BLaER1 treated with 17β-estradiol and CSF1 and Interleukin-3, amounts not matched to agents 10 nM and 100 nM (cell line): ENCODE measurements around the gene ITGB2.
A peak's percentile ranks its signal among the peaks of the same experiment; 100 is the strongest.

Source experiments
- H3K27ac ChIP-seq, 11 experiments: shearing (Covaris generic); formaldehyde crosslinking; 2 replicates each; pipeline ENCODE4 v1.8.1; 2022
- H3K27me3 ChIP-seq, 11 experiments: shearing (Covaris generic); formaldehyde crosslinking; 2 replicates each; pipeline ENCODE4 v1.8.1; 2022
- H3K36me3 ChIP-seq, 11 experiments: shearing (Covaris generic); formaldehyde crosslinking; 2 replicates each; pipeline ENCODE4 v1.8.1; 2022
- H3K4me1 ChIP-seq, 10 experiments: shearing (Covaris generic); formaldehyde crosslinking; 2 replicates each; pipeline ENCODE4 v1.8.1; 2022
- H3K4me2 ChIP-seq, 11 experiments: shearing (Covaris generic); formaldehyde crosslinking; 2 replicates each; pipeline ENCODE4 v1.8.1; 2022
- H3K4me3 ChIP-seq, 10 experiments: shearing (Covaris generic); formaldehyde crosslinking; 2 replicates each; pipeline ENCODE4 v1.8.1; 2022
- H3K9ac ChIP-seq, 11 experiments: shearing (Covaris generic); formaldehyde crosslinking; 2 replicates each; pipeline ENCODE4 v1.8.1; 2022
- H3K9me3 ChIP-seq, 11 experiments: shearing (Covaris generic); formaldehyde crosslinking; replicated peaks in 1 of 11; 2 replicates each; pipeline ENCODE4 v1.8.1; 2022
- H4K20me1 ChIP-seq, 11 experiments: shearing (Covaris generic); formaldehyde crosslinking; 2 replicates each; pipeline ENCODE4 v1.8.1; 2022
- Cebpa-rat ChIP-seq, 11 experiments: shearing (Covaris generic); IDR thresholded peaks; 2 replicates each; pipeline ENCODE4 v1.8.1; 2022

The ITGB2 gene

GRCh38 chr21:44924606-44925377 lies 4.1 kb upstream of the ITGB2 start:
- H3K27me3 ChIP-seq: no peaks in the 10 kb centered on the region

GRCh38 chr21:44923480-44924084 lies 2.9 kb upstream of the ITGB2 start:
- Histone ChIP-seq H3K9ac (peak overlapping the region in 8 of 11 experiments; percentile 51 to 99 (median 92); a peak in 13 of 22 replicates), H3K4me2 (peak overlapping the region; percentile 94 to 100 (median 98); a peak in 20 of 22 replicates), H3K27me3 (no peaks in the 10 kb centered on the region), H3K4me1 (peaks cover 62 to 97% (median 82%) of the 10 kb centered on the region in 10 experiments), H3K4me3 (peak overlapping the region in 6 of 10 experiments; percentile 2 to 100 (median 94); a peak in 10 of 20 replicates), H3K27ac (peak overlapping the region; percentile 6 to 100 (median 98); a peak in 21 of 22 replicates), H3K9me3 (peaks cover 0 to 7% (median 0%) of the 10 kb centered on the region in 11 experiments; a peak in 4 of 22 replicates), H3K36me3 (peaks cover 0 to 26% (median 4%) of the 10 kb centered on the region in 11 experiments; a peak in 16 of 22 replicates), H4K20me1 (peaks cover 3 to 18% (median 16%) of the 10 kb centered on the region in 11 experiments; a peak in 20 of 22 replicates)
- TF ChIP-seq Cebpa-rat (IDR thresholded peaks at IDR 0.05): 0 out of 22 replicates have a peak, but pooled peaks of 1 of the 11 experiments have one; percentile 8

More at GRCh38 chr21:44924606-44925377, 4.1 kb upstream of the ITGB2 start:
- H3K4me1 ChIP-seq: peaks cover 71 to 97% (median 84%) of the 10 kb centered on the region in 10 experiments
- peaks cover 0 to 6% (median 4%) of the 10 kb centered on the region in 11 experiments; a peak in 9 of 22 replicates for H4K20me1 ChIP-seq
- H3K9ac ChIP-seq: peak overlapping the region; percentile 63 to 99 (median 91); a peak in 21 of 22 replicates
- H3K27ac ChIP-seq: peak overlapping the region; percentile 78 to 100 (median 98)
- H3K4me2 ChIP-seq: peak overlapping the region; percentile 94 to 100 (median 98)
- peak overlapping the region in 7 of 10 experiments; percentile 1 to 100 (median 89); a peak in 12 of 20 replicates for H3K4me3 ChIP-seq
- peaks cover 0 to 9% (median 0%) of the 10 kb centered on the region in 11 experiments; a peak in 5 of 22 replicates for H3K9me3 ChIP-seq
- peak; percentile 40 to 97 (median 89); a peak in 19 of 22 replicates for TF ChIP-seq Cebpa-rat (IDR thresholded peaks at IDR 0.05)
- peaks cover 0 to 21% (median 0%) of the 10 kb centered on the region in 11 experiments; a peak in 6 of 22 replicates for H3K36me3 ChIP-seq

DNA sequence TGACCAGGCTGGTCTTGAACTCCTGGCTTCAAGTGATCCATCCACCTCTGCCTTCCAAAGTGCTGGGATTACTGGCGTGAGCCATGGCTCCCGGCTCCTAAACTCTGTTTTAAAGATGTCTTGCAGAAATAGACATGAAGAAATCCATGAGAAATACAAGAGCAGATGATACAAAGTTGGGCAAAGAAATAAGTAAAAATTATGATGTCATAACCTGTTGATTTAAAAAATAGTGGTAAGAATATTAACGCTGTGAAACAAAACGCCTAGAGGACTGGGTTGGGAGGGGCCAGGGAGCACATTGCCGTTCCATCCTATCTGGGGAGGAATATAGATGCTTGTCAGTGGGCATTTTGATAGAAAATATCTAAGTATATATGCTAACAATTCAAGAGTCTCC lies 1.2 kb upstream of the ITGB2 start:
- Histone ChIP-seq H3K4me2 (peak overlapping the region; percentile 94 to 100 (median 97)), H3K27ac (peak overlapping the region; percentile 29 to 99 (median 96); a peak in 21 of 22 replicates), H3K4me1 (peaks cover 73 to 98% (median 83%) of the 10 kb centered on the region in 10 experiments)

DNA sequence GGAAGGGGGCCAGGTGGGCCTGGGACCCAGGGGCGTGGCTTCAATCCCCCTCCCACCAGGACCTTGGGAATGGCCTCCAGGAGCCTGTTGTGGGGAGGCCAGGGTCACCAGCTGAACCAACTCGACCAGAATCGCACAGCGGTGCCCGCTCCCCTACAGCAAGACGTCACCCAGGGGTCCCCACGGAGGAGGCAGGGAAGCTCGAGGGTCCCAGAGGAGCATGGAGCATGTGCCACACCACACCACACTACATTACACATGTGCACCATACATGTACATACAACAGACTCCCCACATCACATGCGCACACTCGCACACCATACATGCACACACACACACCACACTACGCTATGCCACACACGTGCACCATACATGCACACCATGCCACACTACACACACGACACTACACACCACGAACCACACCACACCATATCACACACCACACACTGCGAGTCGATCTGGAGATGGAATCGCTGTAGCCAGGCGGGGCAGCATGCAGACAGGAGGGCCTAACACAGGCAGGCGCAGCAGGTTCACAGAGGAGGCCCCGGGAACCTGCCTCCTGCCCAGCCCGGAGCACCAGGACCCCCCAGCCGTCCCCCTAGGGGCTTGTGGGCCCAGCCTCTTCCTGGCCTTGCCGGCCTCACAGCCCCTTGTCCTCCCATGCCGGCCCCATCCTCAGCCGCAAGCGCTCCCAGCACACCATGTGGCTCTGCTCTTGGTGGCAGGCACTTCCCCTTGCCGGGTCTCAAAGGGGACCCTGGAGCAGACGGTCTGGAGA lies 596 bp downstream of the ITGB2 start:
- TF ChIP-seq Cebpa-rat (IDR thresholded peaks at IDR 0.05): no peak
- Histone ChIP-seq H3K9ac (peak overlapping the region; percentile 83 to 94 (median 93)), H3K36me3 (peaks cover 0 to 61% (median 34%) of the 10 kb centered on the region in 11 experiments; a peak in 18 of 22 replicates), H3K27me3 (no peaks in the 10 kb centered on the region), H3K27ac (peak overlapping the region; percentile 70 to 99 (median 96)), H4K20me1 (peaks cover 19 to 53% (median 51%) of the 10 kb centered on the region in 11 experiments; a peak in 21 of 22 replicates), H3K4me2 (peak overlapping the region; percentile 94 to 100 (median 97)), H3K4me3 (peak overlapping the region; percentile 59 to 100 (median 95)), H3K4me1 (peaks cover 74 to 97% (median 82%) of the 10 kb centered on the region in 10 experiments), H3K9me3 (peaks cover 0 to 7% (median 0%) of the 10 kb centered on the region in 11 experiments; a peak in 4 of 22 replicates)

More for the DNA sequence above, 1.2 kb upstream of the ITGB2 start:
- Histone ChIP-seq H3K9ac (peak overlapping the region; percentile 83 to 94 (median 93); a peak in 18 of 22 replicates), H4K20me1 (peaks cover 19 to 35% (median 32%) of the 10 kb centered on the region in 11 experiments; a peak in 21 of 22 replicates), H3K36me3 (peaks cover 0 to 43% (median 21%) of the 10 kb centered on the region in 11 experiments; a peak in 18 of 22 replicates), H3K4me3 (peak overlapping the region in 8 of 10 experiments; percentile 85 to 100 (median 96); a peak in 16 of 20 replicates), H3K9me3 (peaks cover 0 to 7% (median 0%) of the 10 kb centered on the region in 11 experiments; a peak in 4 of 22 replicates), H3K27me3 (no peaks in the 10 kb centered on the region)
- TF ChIP-seq Cebpa-rat (IDR thresholded peaks at IDR 0.05): no peak

DNA sequence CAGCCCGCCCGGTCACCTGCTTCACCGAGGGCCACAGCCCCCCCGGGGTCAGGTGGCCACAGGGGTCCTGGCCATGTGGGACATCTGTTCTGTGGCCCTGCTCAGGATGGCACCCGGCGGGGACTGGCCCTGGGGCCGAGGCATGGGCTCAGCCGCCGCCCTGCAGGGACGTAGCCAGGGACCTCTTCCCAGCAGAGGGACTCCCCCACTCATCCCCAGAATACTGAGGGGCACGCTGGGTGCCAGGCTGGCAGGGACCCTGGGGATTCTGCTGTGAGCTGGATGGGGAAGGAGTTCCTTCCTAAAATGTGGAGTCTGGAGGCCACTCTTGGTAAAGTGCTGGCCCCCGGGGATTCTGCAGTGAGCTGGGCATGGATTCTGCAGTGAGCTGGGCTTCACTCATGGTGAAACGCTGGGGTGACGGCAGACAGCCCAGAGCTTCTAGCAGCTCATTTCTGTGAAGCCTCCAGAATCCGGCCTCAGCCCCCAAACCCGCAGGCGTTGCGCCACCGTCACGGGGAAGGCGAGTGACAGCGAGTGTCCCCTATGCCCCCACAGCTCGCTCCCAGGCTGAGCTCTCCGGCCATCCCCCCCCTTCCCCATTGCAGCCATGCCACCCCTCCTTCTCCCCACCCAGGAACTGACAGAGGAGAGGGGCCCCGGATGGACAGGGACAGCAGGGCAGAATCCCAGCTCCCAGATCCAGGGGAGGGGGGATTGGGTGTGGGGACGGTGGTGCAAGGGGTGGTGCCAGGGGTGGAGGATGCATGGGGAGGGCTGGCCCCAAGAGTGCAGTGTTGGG lies 1.4 kb downstream of the ITGB2 start:
- Histone ChIP-seq H3K4me2 (peak overlapping the region; percentile 94 to 100 (median 97)), H4K20me1 (peaks cover 19 to 61% (median 59%) of the 10 kb centered on the region in 11 experiments; a peak in 21 of 22 replicates), H3K9me3 (peaks cover 0 to 7% (median 0%) of the 10 kb centered on the region in 11 experiments; a peak in 4 of 22 replicates), H3K4me1 (peaks cover 76 to 97% (median 83%) of the 10 kb centered on the region in 10 experiments), H3K27me3 (no peaks in the 10 kb centered on the region), H3K4me3 (peak overlapping the region; percentile 59 to 100 (median 95)), H3K9ac (peak overlapping the region; percentile 83 to 94 (median 93)), H3K27ac (peak overlapping the region; percentile 70 to 99 (median 96)), H3K36me3 (peaks cover 0 to 67% (median 35%) of the 10 kb centered on the region in 11 experiments; a peak in 18 of 22 replicates)
- no peak for TF ChIP-seq Cebpa-rat (IDR thresholded peaks at IDR 0.05)

GRCh38 chr21:44918581-44919033 lies 2.1 kb downstream of the ITGB2 start:
- H3K4me1 ChIP-seq: peaks cover 76 to 97% (median 83%) of the 10 kb centered on the region in 10 experiments
- H3K27me3 ChIP-seq: no peaks in the 10 kb centered on the region
- H3K36me3 ChIP-seq: peaks cover 0 to 72% (median 35%) of the 10 kb centered on the region in 11 experiments; a peak in 18 of 22 replicates
- peak overlapping the region; percentile 7 to 94 (median 93); a peak in 21 of 22 replicates for H3K9ac ChIP-seq
- peak overlapping the region in 7 of 11 experiments; percentile 26 to 99 (median 95); a peak in 10 of 22 replicates for H3K27ac ChIP-seq
- H3K4me2 ChIP-seq: peak overlapping the region; percentile 94 to 100 (median 97)
- peaks cover 22 to 68% (median 66%) of the 10 kb centered on the region in 11 experiments; a peak in 21 of 22 replicates for H4K20me1 ChIP-seq
- peak overlapping the region in 9 of 10 experiments; percentile 80 to 100 (median 95); a peak in 18 of 20 replicates for H3K4me3 ChIP-seq
- TF ChIP-seq Cebpa-rat (IDR thresholded peaks at IDR 0.05): no peak
- peaks cover 0 to 1% (median 0%) of the 10 kb centered on the region in 11 experiments; a peak in 4 of 22 replicates for H3K9me3 ChIP-seq

- peaks cover 0 to 77% (median 35%) of the 10 kb centered on the region in 11 experiments; a peak in 18 of 22 replicates for H3K36me3 ChIP-seq
- H3K4me3 ChIP-seq: peak overlapping the region in 9 of 10 experiments; percentile 80 to 100 (median 95); a peak in 17 of 20 replicates
- no peaks in the 10 kb centered on the region for H3K27me3 ChIP-seq
- no peak for TF ChIP-seq Cebpa-rat (IDR thresholded peaks at IDR 0.05)
- H3K9me3 ChIP-seq: no peaks in the 10 kb centered on the region; a peak in 1 of 22 replicates
- H3K4me2 ChIP-seq: peak overlapping the region; percentile 94 to 100 (median 97)
- H3K4me1 ChIP-seq: peaks cover 79 to 99% (median 86%) of the 10 kb centered on the region in 10 experiments
- H4K20me1 ChIP-seq: peaks cover 22 to 73% (median 71%) of the 10 kb centered on the region in 11 experiments; a peak in 21 of 22 replicates
- peak overlapping the region; percentile 37 to 94 (median 93); a peak in 21 of 22 replicates for H3K9ac ChIP-seq
- peak overlapping the region in 6 of 11 experiments; percentile 4 to 99 (median 66); a peak in 9 of 22 replicates for H3K27ac ChIP-seq
These were observed 2.6 kb downstream of the ITGB2 start for GRCh38 chr21:44918107-44918470.
